NCI-H2227 (cell line): ENCODE measurements around the gene NHLH1.

Experiments
- DNase-seq: peaks from one replicate; lab custom pipeline; 2025; ENCODE audit not compliant: unreplicated experiment; lab: John Stamatoyannopoulos, UW

The NHLH1 gene

GRCh38 chr1:160366731-160367515, at the start of gene NHLH1:
TSS of gene NHLH1 (plus strand) at chr1:160367071. CDS start at chr1:160370732, 3,661 bp downstream.
- DNase-seq: no peak

GRCh38 chr1:160322831-160323230, 44.0 kb upstream of the NHLH1 start:
- DNase-seq: no peak

GRCh38 chr1:160325252-160325651, 41.6 kb upstream of the NHLH1 start:
- DNase-seq: no peak

DNA sequence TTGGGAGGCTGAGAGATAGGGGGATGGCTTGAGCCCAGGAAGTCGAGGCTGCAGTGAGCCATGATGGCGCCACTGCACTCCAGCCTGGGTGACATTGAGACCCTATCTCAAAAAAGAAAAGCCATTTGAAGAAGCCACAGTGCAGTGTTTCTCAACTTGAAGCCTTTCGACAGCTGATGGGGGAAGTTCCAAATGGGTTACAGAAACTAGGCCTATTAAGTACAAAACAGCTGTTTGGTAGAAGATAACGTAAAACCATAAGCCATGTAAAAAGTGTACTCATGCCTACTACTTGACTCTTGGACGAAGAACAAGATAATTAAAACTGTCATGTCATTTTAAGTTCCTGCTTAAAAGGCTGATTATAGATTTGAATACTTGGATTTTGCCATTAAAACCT, 40.5 kb upstream of the NHLH1 start:
- DNase-seq: no peak

DNA sequence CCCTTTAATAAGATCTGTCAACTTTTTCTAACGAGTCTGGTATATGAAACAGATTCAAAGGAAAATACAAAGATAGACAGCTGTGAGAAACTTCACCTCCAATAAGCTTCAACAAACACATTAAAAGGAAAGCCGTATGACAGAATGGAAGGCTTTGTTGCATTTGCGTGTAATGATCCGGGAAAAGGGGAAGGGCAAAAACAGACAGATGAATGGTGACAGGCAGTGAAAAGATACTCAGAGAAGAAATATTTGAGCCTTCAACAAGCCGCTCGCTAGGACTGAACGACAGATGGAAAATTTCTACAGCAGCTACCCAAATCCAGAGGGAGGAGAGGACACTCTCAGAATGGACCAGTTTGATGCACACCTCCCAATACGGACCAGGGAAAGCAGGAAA, 38.7 kb upstream of the NHLH1 start:
- no peak for DNase-seq

GRCh38 chr1:160330119-160330518, 36.8 kb upstream of the NHLH1 start:
- DNase-seq: no peak

- no peak for DNase-seq
These were observed 34.4 kb upstream of the NHLH1 start for GRCh38 chr1:160332516-160332915.

DNA sequence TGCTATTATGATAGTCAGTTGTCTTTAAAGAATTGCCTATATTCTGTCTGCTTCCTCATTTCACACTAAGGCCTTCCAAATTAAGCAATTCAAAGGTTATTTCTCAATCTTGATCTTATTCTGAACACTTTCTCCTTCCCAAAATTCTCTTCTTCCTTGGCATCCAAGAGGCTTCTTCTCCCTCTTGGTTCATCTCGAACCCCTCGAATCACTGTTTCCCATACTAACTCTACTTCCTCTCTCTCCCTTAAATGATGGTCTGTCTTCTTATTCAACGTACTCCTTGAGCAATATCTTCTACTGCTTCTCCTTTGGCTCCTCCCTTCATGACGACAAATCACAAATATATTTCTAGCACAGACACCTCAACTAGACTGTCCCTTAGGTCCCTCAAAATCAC, 28.3 kb upstream of the NHLH1 start:
- DNase-seq: no peak

GRCh38 chr1:160340146-160340545, 26.7 kb upstream of the NHLH1 start:
- no peak for DNase-seq

DNA sequence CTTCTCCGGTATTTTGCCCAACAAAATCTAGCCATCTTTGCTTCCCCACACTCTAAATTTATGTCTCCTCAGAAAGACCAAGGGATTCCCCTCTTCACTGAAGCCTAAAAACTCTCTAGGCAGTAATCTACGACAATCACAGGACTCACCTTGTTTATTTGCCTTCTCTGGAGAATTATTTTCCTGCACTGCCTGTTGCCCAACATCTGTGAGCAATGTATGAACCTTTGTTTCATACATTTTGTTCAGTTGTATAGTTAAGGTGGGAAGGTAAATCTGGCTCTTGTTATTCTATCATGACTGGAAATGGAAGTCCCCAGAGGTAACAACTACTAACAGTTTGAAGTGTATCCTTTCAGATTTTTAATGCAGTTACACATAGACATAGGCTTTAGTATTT, 26.0 kb upstream of the NHLH1 start:
- DNase-seq: no peak

- no peak for DNase-seq
These were observed 24.3 kb upstream of the NHLH1 start for GRCh38 chr1:160342526-160342925.

- peak; percentile 98 for DNase-seq
These were observed 23.7 kb upstream of the NHLH1 start, which contains the start of the genes COPA and NCSTN for GRCh38 chr1:160342953-160343869. TSS of gene COPA (minus strand) at chr1:160343250. CDS start at chr1:160343170, 80 bp downstream. TSS of gene NCSTN (plus strand) at chr1:160343383. CDS start at chr1:160343397, 14 bp downstream.

GRCh38 chr1:160344241-160344640, 22.6 kb upstream of the NHLH1 start:
- DNase-seq: no peak

GRCh38 chr1:160344936-160345335, 21.9 kb upstream of the NHLH1 start:
- no peak for DNase-seq

DNA sequence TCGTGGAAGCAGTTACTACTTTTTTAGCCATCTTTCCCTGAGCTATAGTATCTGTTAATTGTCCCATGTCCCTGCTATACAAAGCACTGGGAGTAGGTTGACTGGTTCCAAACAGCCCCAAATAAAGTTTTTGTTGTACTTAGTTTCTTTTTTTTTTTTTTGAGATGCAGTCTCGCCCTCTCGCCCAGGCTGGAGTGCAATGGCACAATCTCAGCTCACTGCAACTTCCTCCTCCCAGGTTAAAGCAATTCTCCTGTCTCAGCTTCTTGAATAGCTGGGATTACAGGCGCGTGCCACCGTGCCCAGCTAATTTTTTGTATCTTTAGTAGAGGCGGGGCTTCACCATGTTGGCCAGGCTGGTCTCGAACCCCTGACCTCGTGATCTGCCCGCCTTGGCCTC, 20.4 kb upstream of the NHLH1 start:
- DNase-seq: no peak

DNA sequence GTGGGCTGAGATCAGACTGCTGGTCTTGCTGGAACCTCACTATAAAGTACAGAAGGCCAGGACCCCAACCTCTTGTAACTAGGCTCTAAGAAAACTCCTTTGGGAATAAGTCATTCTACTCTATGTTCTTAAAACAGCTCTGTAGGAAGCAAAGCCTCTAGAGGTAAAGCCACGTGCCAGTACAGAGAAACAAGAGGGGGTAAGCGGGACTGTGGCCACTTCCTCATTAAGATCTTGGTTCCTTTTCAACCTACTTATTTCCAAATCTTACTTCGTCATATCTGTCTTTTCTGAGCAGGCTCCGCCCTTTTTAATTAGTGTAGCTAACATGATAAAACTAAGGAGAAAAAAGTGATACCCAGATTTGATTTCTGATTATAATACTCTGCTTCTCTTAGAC, 19.9 kb upstream of the NHLH1 start:
- DNase-seq: no peak

DNA sequence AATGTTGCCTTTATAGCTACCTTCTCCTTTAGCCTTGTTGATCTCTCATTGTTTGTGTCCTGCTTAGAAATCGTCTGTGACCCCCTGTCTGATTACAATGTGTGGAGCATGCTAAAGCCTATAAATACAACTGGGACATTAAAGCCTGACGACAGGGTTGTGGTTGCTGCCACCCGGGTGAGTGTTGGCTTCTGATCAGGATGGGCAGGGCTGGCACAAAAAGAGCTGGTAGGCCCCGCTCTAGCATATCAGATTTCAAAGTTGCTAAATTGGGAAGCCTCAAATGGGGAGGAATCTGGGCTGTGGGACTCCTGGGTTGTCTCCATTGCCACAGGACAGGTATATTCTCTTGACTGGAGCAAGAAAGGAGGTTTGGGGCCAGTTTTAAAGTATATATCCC, 15.2 kb upstream of the NHLH1 start:
- DNase-seq: no peak

- no peak for DNase-seq
These were observed 14.3 kb upstream of the NHLH1 start for GRCh38 chr1:160352555-160352954.

GRCh38 chr1:160353223-160353622, 13.6 kb upstream of the NHLH1 start:
- no peak for DNase-seq

- peak; percentile 40 for DNase-seq
These were observed 12.4 kb upstream of the NHLH1 start for GRCh38 chr1:160354388-160354985.

DNA sequence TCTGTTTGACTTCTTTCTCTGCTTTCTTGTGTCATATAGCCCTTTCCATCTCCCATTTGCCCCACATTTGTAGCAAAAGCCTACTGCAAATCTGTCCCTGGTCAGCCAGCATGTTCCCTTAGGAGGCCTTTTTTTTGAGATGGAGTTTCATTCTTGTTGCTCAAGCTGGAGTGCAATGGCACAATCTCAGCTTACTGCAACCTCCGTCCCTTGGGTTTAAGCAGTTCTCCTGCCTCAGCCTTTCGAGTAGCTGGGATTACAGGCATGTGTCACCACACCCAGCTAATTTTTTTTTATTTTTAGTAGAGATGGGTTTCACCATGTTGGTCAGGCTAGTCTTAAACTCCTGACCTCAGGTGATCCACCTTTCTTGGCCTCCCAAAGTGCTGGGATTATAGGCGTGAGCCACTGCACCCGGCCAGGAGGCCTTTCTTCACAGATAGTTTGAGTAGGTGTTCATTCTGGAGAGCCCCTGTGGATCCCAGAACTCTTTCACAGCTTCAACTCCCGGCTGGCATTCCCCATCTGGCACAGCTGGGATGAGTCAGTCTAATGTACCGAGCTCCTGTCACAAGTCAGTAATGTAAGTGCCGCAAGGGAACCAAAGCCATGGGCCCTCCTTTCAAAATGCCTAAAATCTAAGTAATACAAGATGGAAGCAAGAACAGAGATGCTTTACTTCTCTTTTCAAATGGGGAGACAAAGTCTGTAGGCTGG, 9.4 kb upstream of the NHLH1 start:
- DNase-seq: no peak
